ENCODE results near the gene LMOD3.

The LMOD3 gene

DNA sequence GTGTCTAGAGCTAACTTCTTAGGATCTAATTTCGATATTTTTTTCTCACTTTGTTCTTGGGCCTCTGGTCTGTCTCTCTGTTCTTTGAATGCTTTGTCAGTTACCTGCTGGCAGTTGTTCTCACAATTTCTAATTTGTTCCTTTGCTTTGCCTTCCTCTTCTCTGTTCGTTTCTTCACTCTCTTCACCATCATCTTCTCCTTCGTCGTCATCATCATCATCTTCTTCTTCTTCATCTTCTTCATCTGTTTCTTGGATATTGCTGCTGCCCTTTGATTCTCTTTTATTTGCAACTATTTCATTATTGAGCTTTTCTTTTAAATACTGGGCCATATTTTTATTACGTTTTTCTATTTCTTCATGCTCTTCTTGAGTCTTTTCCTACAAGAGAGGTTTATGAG is 2.7 kb downstream of the LMOD3 start:
- Histone ChIP-seq H3K4me3 (ENCODE audit: low read length) (no peak overlapping the region), H3K4me1 (ENCODE audit: control insufficient read depth, insufficient read depth, low read length) (no peaks in the 10 kb centered on the region), H3K9ac (ENCODE audit: low read length) (no peak overlapping the region), H3K27ac (ENCODE audit: low read depth, low read length) (no peak overlapping the region), H3K27me3 (ENCODE audit: control insufficient read depth, insufficient read depth, low read length) (no peaks in the 10 kb centered on the region), H3K36me3 (ENCODE audit: control insufficient read depth, insufficient read depth, low read length) (no peaks in the 10 kb centered on the region)

DNA sequence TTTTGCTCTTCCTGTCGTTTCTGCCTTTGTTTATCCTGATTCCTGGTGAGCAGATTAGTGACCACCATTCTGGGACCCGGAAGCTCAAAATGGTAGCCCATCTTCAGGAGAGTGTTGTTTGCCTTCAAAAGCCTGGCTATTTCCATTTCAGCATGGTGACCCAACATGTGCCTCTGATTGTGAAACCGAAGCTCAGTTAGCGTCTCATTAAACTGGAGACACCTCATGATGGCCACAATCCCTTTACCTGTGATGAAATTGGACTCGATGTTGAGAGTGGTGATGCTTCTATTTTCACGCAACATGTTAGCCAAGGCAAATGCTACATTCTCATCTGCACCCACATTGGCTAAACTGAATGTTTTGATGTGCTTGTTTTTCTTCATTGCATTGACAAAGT is 3.3 kb downstream of the LMOD3 start:
- Histone ChIP-seq H3K9ac (ENCODE audit: low read length) (no peak overlapping the region), H3K36me3 (ENCODE audit: control insufficient read depth, insufficient read depth, low read length) (no peaks in the 10 kb centered on the region), H3K4me1 (ENCODE audit: control insufficient read depth, insufficient read depth, low read length) (no peaks in the 10 kb centered on the region), H3K4me3 (ENCODE audit: low read length) (no peak overlapping the region), H3K27me3 (ENCODE audit: control insufficient read depth, insufficient read depth, low read length) (no peaks in the 10 kb centered on the region), H3K27ac (ENCODE audit: low read depth, low read length) (no peak overlapping the region)

GRCh38 chr3:69118555-69118954 is 3.8 kb downstream of the LMOD3 start:
- no peak overlapping the region for H3K27ac ChIP-seq (ENCODE audit: low read depth, low read length)
- no peak overlapping the region for H3K4me3 ChIP-seq (ENCODE audit: low read length)
- H3K9ac ChIP-seq (ENCODE audit: low read length), result no peak overlapping the region
- H3K27me3 ChIP-seq (ENCODE audit: control insufficient read depth, insufficient read depth, low read length), result no peaks in the 10 kb centered on the region
- H3K4me1 ChIP-seq (ENCODE audit: control insufficient read depth, insufficient read depth, low read length), result no peaks in the 10 kb centered on the region
- no peaks in the 10 kb centered on the region for H3K36me3 ChIP-seq (ENCODE audit: control insufficient read depth, insufficient read depth, low read length)

DNA sequence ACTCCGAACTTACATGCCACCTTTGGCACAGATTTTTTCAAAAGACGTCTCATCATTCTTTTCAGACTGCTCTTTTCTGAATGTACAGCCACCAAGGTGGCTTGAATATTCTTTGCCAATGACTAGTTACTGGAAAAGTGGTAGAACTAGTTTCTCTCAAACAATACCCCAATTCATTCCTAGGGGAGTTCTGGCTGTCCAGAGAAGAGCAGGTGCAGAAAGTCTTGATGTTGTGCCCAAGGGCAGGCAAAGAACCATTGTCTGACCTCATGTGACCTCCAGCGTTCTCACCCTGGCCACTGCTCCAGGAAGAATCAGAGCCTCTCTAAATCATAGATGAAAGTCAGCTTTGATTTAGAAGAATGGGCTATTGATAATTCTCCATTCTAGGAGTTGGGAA is 5.5 kb downstream of the LMOD3 start:
- no peak overlapping the region for H3K4me3 ChIP-seq (ENCODE audit: low read length)
- no peaks in the 10 kb centered on the region for H3K27me3 ChIP-seq (ENCODE audit: control insufficient read depth, insufficient read depth, low read length)
- H3K4me1 ChIP-seq (ENCODE audit: control insufficient read depth, insufficient read depth, low read length), result no peaks in the 10 kb centered on the region
- no peaks in the 10 kb centered on the region for H3K36me3 ChIP-seq (ENCODE audit: control insufficient read depth, insufficient read depth, low read length)
- no peak overlapping the region for H3K27ac ChIP-seq (ENCODE audit: low read depth, low read length)
- no peak overlapping the region for H3K9ac ChIP-seq (ENCODE audit: low read length)

DNA sequence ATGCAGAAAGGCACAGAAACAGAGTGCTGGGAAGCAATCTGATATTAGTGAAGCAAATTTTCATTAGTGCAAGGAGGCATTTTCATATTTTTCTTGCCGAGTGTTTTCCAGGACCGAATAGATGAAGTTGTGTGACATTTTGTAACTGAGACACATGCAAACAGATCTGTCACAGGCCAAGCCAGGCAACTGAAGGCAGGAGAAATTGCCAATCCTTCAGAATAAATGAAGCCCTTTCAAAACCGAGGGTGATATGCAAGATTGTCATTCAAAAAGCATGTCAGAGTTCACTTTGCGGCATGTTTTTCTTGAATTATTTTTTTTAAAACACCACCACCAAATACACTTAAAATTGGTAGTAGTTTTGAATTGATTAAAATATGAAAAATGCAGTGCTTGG is 6.2 kb downstream of the LMOD3 start:
- H3K36me3 ChIP-seq (ENCODE audit: control insufficient read depth, insufficient read depth, low read length), result no peaks in the 10 kb centered on the region
- H3K9ac ChIP-seq (ENCODE audit: low read length), result no peak overlapping the region
- no peak overlapping the region for H3K4me3 ChIP-seq (ENCODE audit: low read length)
- no peaks in the 10 kb centered on the region for H3K4me1 ChIP-seq (ENCODE audit: control insufficient read depth, insufficient read depth, low read length)
- no peaks in the 10 kb centered on the region for H3K27me3 ChIP-seq (ENCODE audit: control insufficient read depth, insufficient read depth, low read length)
- H3K27ac ChIP-seq (ENCODE audit: low read depth, low read length), result no peak overlapping the region

DNA sequence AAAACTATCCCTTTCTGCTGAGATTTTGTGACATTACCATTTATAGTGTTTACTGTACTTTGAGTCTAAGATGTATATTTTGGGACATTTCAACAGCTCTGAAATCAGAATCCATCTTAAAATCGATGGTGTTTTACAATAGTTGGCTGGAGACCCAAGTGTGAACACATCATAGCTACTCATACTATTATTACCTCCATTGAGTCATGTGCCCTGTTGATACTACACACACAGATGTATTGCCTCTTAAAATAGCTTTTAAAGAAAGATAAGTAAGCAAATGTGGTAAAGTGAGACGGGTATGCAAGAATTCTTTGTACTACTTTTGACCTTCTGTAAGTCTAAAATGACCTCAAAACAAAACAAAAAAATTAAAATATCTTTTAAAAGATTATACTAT is 6.7 kb downstream of the LMOD3 start:
- no peaks in the 10 kb centered on the region for H3K4me1 ChIP-seq (ENCODE audit: control insufficient read depth, insufficient read depth, low read length)
- no peak overlapping the region for H3K4me3 ChIP-seq (ENCODE audit: low read length)
- H3K27ac ChIP-seq (ENCODE audit: low read depth, low read length), result no peak overlapping the region
- H3K27me3 ChIP-seq (ENCODE audit: control insufficient read depth, insufficient read depth, low read length), result no peaks in the 10 kb centered on the region
- H3K9ac ChIP-seq (ENCODE audit: low read length), result no peak overlapping the region
- no peaks in the 10 kb centered on the region for H3K36me3 ChIP-seq (ENCODE audit: control insufficient read depth, insufficient read depth, low read length)

DNA sequence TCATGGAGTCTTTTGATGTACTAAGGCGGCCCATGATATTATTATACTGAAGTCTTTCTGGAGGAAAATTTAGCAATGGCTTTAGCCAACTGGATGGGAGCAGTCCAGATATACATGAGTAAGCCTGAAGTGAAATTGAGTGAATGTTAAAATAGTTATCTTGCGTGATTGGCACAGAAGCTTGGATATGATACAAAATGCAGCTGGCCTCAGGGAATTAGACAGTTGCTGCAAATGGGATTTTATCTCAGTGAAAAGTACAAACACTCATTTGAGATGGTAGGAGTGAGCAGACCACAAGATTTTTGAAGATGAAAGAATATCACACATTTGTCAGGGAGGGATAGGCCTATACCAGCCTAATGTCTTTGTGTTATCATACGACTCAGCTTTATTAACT is 8.9 kb downstream of the LMOD3 start:
- H3K4me3 ChIP-seq (ENCODE audit: low read length), result no peak overlapping the region
- no peaks in the 10 kb centered on the region for H3K36me3 ChIP-seq (ENCODE audit: control insufficient read depth, insufficient read depth, low read length)
- no peak overlapping the region for H3K9ac ChIP-seq (ENCODE audit: low read length)
- no peaks in the 10 kb centered on the region for H3K27me3 ChIP-seq (ENCODE audit: control insufficient read depth, insufficient read depth, low read length)
- H3K4me1 ChIP-seq (ENCODE audit: control insufficient read depth, insufficient read depth, low read length), result no peaks in the 10 kb centered on the region
- H3K27ac ChIP-seq (ENCODE audit: low read depth, low read length), result no peak overlapping the region

DNA sequence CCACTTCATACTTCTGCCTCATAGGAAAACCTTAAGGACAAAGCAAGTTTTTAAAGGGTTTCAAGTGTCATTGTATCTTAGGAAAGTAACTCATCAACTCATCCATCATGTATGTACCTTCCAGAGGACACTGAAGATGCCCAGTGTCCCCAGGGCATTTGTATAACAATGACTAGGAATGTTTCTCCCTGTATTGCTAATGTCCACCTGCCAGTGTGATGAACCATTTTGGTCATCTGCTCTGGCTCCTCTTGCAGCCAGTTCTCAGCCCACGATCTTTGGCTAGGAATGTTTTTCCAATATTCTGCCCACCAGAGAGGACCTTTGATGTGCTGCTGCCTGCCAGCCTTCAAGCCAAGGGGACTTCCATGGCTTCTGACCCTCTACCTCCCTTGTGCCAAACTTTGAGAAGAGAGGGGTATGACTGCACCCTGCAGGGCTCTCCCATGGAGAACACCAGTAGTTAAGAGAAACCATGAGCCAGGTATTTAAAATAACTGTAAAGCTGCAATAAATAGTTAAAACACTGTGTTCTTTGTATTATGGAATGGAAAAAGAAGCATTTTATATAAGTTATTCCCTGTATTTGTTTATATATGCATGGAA is 11.4 kb downstream of the LMOD3 start:
- Histone ChIP-seq H3K36me3 (ENCODE audit: control insufficient read depth, insufficient read depth, low read length) (no peaks in the 10 kb centered on the region), H3K4me3 (ENCODE audit: low read length) (no peak overlapping the region), H3K9ac (ENCODE audit: low read length) (no peak overlapping the region), H3K27me3 (ENCODE audit: control insufficient read depth, insufficient read depth, low read length) (no peaks in the 10 kb centered on the region), H3K4me1 (ENCODE audit: control insufficient read depth, insufficient read depth, low read length) (no peaks in the 10 kb centered on the region), H3K27ac (ENCODE audit: low read depth, low read length) (no peak overlapping the region)

DNA sequence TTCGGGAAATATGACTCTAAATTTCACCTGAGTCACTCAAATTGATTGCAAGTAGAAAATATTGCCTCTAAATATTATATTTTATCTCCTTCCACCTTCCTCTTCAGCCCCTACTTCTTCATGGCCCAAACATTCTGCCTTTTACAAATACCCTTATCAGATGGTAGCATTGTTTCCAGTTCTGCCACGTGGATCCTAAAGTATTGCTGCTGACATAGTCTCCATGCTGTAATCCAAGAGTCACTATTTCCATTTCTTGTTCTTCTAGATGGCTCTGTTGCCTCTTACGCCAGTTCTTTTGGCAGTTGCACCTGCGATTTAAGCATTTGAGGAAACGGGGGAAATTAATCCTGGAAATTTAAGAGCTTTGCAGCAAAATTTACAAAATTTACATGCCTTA is 13.6 kb downstream of the LMOD3 start:
- H3K4me3 ChIP-seq (ENCODE audit: low read length), result no peak overlapping the region
- peaks cover 6% of the 10 kb centered on the region for H3K36me3 ChIP-seq (ENCODE audit: control insufficient read depth, insufficient read depth, low read length)
- H3K9ac ChIP-seq (ENCODE audit: low read length), result no peak overlapping the region
- peaks cover 3% of the 10 kb centered on the region for H3K4me1 ChIP-seq (ENCODE audit: control insufficient read depth, insufficient read depth, low read length)
- H3K27me3 ChIP-seq (ENCODE audit: control insufficient read depth, insufficient read depth, low read length), result no peaks in the 10 kb centered on the region
- H3K27ac ChIP-seq (ENCODE audit: low read depth, low read length), result no peak overlapping the region

DNA sequence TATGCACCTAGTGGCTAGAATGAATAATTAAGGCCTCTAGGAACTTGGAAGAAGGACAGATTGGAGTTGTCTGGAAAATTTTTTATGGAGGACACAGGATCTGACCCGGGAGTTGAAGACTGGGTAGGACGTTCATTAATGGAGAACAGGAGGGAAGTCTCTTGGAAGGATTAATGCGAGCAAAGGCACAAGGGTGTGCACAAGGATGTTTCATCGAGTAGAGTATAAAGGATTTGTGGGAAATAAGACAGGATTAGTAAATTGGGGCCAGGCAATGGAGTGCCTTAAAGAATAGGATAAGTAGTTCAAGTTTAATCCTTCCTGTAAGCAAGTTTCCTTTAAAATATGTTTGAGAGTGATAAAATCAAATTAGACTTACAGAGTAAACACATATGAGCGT is 14.6 kb downstream of the LMOD3 start:
- Histone ChIP-seq H3K9ac (ENCODE audit: low read length) (no peak overlapping the region), H3K4me3 (ENCODE audit: low read length) (no peak overlapping the region), H3K36me3 (ENCODE audit: control insufficient read depth, insufficient read depth, low read length) (peaks cover 6% of the 10 kb centered on the region), H3K27ac (ENCODE audit: low read depth, low read length) (no peak overlapping the region), H3K27me3 (ENCODE audit: control insufficient read depth, insufficient read depth, low read length) (no peaks in the 10 kb centered on the region), H3K4me1 (ENCODE audit: control insufficient read depth, insufficient read depth, low read length) (peaks cover 3% of the 10 kb centered on the region)

GRCh38 chr3:69105320-69105719 is 17.1 kb downstream of the LMOD3 start:
- no peak overlapping the region for H3K9ac ChIP-seq (ENCODE audit: low read length)
- peaks cover 9% of the 10 kb centered on the region for H3K36me3 ChIP-seq (ENCODE audit: control insufficient read depth, insufficient read depth, low read length)
- H3K27ac ChIP-seq (ENCODE audit: low read depth, low read length), result no peak overlapping the region
- peaks cover 3% of the 10 kb centered on the region for H3K4me1 ChIP-seq (ENCODE audit: control insufficient read depth, insufficient read depth, low read length)
- H3K27me3 ChIP-seq (ENCODE audit: control insufficient read depth, insufficient read depth, low read length), result no peaks in the 10 kb centered on the region
- H3K4me3 ChIP-seq (ENCODE audit: low read length), result no peak overlapping the region

DNA sequence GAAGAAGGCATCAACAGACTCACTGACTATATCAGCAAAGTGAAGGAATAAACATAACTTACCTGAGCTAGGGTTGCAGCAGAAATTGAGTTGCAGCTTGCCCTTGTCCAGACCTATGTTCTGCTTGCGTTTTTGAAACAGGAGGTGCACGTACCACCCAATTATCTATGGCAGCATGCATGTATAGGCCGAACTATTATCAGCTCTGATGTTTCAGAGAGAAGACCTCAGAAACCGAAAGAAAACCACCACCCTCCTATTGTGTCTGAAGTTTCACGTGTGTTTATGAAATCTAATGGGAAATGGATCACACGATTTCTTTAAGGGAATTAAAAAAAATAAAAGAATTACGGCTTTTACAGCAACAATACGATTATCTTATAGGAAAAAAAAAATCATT is 17.8 kb downstream of the LMOD3 start:
- no peak overlapping the region for H3K27ac ChIP-seq (ENCODE audit: low read depth, low read length)
- no peaks in the 10 kb centered on the region for H3K27me3 ChIP-seq (ENCODE audit: control insufficient read depth, insufficient read depth, low read length)
- H3K4me3 ChIP-seq (ENCODE audit: low read length), result no peak overlapping the region
- H3K9ac ChIP-seq (ENCODE audit: low read length), result no peak overlapping the region
- peaks cover 3% of the 10 kb centered on the region for H3K4me1 ChIP-seq (ENCODE audit: control insufficient read depth, insufficient read depth, low read length)
- H3K36me3 ChIP-seq (ENCODE audit: control insufficient read depth, insufficient read depth, low read length), result peaks cover 12% of the 10 kb centered on the region

DNA sequence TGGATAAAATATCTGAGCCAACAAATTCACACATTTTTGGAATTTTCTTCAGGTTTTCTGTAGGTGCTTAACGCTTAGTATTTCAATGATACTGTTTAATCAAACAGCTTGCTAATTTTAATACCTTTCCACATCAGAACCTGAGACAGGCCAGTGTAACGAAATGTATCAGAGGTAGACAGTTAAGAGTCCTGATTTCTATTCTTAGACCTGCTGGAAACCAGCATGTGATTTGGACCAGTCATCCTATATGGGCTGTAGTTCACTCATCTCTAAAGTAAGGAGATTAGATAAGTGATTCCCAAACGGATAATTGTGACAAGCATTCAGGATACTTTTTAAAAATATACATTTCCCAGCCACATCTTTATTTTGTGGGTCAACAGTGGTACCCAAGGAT is 19.3 kb downstream of the LMOD3 start:
- H3K36me3 ChIP-seq (ENCODE audit: control insufficient read depth, insufficient read depth, low read length), result peaks cover 12% of the 10 kb centered on the region
- H3K4me3 ChIP-seq (ENCODE audit: low read length), result no peak overlapping the region
- peaks cover 3% of the 10 kb centered on the region for H3K4me1 ChIP-seq (ENCODE audit: control insufficient read depth, insufficient read depth, low read length)
- H3K9ac ChIP-seq (ENCODE audit: low read length), result no peak overlapping the region
- no peaks in the 10 kb centered on the region for H3K27me3 ChIP-seq (ENCODE audit: control insufficient read depth, insufficient read depth, low read length)
- H3K27ac ChIP-seq (ENCODE audit: low read depth, low read length), result no peak overlapping the region

Measured in rectal smooth muscle tissue (tissue), 1 donor.